D721Med (cell line): Measurements from ENCODE around the gene LRIT2.

Experiments used
- DNase-seq: peaks from one replicate; pipeline ENCODE4 v3.0.0; 2011; ENCODE audit warnings: low spot score; ENCODE audit not compliant: insufficient read length
- FAIRE-seq: peaks from 2 replicates; lab custom pipeline; 2011; peaks lifted over from hg19 to GRCh38; lab: Jason Lieb, UNC
- TF ChIP-seq, protein P1 (sequence below): IDR thresholded peaks from 2 replicates; pipeline ENCODE4 v1.5.1; 2012; ENCODE audit warnings: mild to moderate bottlenecking, control low read depth; ENCODE audit not compliant: insufficient read depth; ENCODE audit errors: missing control alignments

Gene LRIT2

DNA sequence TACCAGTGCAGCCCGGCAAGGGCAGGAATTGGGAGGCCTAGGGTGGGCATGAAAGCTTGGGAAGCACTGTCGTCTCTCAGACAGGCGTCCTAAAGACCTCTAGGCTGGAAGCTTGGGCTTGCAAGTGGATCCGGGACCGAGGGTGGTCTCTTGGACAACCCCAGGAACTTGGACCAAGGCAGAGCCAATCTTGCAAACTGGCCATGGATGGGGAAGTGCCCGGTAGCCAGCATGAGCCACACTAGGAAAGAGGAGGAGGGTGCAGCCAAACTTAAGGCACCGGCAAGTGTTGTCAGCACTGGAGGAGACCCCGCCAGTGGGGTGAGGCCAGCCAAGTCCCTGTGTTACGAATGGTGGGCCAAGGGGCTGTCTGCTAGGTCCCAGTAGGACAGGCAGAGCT lies 8.5 kb downstream of the LRIT2 start:
- DNase-seq (no peak), FAIRE-seq (no peak)
- TF ChIP-seq, protein P1, sequence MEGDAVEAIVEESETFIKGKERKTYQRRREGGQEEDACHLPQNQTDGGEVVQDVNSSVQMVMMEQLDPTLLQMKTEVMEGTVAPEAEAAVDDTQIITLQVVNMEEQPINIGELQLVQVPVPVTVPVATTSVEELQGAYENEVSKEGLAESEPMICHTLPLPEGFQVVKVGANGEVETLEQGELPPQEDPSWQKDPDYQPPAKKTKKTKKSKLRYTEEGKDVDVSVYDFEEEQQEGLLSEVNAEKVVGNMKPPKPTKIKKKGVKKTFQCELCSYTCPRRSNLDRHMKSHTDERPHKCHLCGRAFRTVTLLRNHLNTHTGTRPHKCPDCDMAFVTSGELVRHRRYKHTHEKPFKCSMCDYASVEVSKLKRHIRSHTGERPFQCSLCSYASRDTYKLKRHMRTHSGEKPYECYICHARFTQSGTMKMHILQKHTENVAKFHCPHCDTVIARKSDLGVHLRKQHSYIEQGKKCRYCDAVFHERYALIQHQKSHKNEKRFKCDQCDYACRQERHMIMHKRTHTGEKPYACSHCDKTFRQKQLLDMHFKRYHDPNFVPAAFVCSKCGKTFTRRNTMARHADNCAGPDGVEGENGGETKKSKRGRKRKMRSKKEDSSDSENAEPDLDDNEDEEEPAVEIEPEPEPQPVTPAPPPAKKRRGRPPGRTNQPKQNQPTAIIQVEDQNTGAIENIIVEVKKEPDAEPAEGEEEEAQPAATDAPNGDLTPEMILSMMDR = no peak

DNA sequence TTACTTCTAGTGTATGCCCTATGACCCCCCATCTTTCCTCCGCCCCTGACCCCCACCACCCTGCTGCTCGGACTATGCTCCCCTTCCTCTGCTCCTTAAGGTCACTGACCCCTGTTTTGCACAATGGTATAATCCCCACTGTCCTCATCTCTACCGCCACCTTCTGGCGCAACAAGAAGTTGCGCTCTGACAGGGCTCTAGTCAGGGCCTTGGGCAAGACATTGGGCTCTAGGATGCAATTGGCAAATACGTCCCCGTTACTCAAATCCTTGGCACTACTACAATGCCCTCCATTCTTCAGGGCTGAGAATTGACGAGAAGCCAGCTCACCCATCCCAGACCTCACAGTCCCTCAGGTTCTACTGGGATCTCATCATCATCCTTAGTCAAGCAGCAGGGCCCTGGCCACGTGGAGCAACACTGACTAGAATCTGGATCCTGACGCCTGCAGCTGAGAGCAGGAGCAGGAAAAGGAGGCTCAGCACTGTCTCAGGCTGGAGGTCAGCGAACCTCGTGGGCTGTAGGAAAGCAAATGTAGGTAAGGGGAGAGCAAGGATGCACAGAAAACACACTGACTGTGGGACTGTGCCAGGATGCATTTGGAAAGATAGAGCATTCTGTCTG lies 10.6 kb downstream of the LRIT2 start:
- FAIRE-seq = no peak
- TF ChIP-seq, protein P1 = peak; percentile 46
- no peak for DNase-seq

DNA sequence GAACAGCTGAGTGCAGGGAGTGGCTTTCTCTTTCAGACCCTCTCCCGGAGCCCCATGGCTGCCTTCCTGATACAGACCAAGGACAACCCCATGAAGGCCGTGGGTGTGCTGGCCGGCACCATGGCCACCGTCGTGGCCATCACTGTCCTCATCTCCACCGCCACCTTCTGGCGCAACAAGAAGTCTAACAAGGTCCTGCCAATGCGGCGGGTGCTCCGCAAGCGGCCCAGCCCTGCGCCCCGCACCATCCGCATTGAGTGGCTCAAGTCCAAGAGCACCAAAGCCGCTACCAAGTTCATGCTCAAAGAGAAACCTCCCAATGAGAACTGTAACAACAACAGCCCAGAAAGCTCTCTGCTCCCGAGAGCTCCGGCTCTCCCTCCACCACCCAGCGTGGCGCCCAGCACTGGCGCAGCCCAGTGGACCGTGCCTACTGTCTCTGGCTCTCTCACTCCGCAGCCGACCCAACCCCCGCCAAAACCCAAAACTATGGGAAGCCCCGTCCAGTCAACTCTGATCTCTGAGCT lies 11.2 kb downstream of the LRIT2 start:
- no peak for FAIRE-seq
- DNase-seq = no peak
- TF ChIP-seq, protein P1 = no peak

DNA sequence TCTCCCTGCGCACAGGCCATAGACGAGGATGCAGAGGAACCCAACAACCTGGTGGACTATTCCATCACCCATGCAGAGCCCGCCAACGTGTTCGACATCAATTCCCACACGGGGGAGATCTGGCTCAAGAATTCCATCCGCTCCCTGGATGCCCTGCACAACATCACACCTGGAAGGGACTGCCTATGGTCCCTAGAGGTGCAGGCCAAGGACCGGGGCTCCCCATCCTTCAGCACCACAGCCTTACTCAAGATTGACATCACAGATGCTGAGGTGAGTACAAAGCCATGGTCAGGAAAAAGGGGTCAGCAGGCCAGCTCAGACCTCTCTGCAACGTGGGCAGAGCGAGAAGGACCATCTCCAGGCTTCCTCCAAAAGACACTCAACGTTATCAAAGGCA lies 12.3 kb downstream of the LRIT2 start:
- FAIRE-seq (no peak), DNase-seq (no peak)
- TF ChIP-seq, protein P1 = no peak

DNA sequence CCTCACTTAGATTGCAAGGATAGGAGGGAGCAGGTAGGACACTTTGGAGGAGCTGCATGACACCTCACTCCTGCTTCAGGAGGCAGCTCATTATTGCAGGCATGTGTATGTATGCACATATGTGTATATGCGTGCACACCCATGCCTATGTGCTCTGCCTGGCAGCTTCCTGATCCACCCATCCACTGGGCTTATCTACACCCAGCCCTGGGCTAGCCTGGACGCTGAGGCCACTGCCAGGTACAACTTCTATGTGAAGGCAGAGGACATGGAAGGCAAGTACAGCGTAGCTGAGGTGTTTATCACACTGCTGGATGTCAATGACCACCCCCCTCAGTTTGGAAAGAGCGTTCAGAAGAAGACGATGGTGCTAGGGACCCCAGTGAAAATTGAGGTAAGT lies 13.3 kb downstream of the LRIT2 start:
- no peak for FAIRE-seq
- no peak for DNase-seq
- TF ChIP-seq, protein P1 = no peak

DNA sequence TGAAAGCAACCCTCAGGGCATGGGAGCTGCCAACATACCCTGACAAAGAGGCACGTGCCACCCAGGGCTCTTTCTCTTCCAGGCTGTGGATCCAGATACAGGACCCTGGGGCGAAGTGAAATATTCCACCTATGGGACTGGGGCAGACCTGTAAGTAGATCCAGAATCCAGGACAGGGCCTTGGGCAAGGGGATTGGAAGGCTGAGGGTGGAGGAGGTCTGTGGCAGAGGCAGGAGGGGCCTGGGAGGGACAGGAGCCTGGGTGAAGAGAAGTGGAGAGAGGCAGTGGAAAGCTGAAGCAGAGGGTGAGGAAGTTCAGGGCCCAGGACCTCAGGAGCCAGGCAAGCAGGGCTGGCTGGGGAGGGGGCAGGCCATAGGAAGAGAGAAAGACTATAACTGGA lies 13.8 kb downstream of the LRIT2 start:
- FAIRE-seq = no peak
- TF ChIP-seq, protein P1 = no peak
- DNase-seq = no peak

DNA sequence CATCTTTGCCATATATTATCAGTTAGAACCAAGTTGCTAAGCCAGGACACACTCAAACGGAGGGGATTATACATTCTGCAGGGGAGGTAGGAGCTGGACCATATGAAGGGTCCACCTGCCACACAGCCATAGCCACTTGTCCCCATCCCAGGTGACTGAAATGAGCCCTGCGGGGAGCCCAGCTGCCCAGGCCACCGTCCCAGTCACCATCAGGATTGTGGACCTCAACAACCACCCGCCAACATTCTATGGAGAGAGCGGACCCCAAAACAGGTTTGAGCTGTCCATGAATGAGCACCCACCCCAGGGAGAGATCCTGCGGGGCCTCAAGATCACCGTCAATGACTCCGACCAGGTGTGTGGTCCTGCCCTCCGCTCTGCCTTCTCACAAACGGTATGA lies 17.3 kb downstream of the LRIT2 start:
- no peak for DNase-seq
- TF ChIP-seq, protein P1 = no peak
- no peak for FAIRE-seq
